HG03442 (cell line): Measurements from ENCODE around the gene ERGIC1.
"Not testable (repeated sequence)": the region's sequence is repeated elsewhere in the genome, so short reads cannot be mapped to it uniquely, and the experiment has no call there.

ENCODE experiments used
- ATAC-seq: cut with Tn5 transposase; IDR thresholded peaks from one replicate; pipeline ENCODE4 v1.9.1; 2021; ENCODE audit warnings: mild to moderate bottlenecking, moderate library complexity; ENCODE audit not compliant: unreplicated experiment

ERGIC1 gene

DNA sequence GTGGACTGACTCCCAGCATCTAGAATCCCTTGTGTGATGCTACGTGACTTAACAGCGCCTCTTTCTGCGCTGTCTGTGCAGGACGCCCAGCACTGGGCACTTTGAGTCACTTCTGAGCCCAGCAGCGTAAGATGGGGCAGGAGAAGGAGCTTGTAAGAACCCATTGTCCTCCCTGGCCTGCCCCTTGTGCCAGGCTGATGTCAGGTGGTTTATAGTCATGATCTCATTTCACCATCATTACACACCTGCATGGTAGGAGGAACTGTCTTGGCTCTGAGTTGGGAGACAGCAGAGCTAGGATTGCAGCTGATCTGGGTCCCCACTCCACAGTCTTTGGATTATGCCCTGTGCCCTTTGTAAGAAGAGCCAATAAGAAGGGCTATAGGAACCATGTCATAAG lies 12.2 kb downstream of the ERGIC1 start:
- no peak for ATAC-seq

DNA sequence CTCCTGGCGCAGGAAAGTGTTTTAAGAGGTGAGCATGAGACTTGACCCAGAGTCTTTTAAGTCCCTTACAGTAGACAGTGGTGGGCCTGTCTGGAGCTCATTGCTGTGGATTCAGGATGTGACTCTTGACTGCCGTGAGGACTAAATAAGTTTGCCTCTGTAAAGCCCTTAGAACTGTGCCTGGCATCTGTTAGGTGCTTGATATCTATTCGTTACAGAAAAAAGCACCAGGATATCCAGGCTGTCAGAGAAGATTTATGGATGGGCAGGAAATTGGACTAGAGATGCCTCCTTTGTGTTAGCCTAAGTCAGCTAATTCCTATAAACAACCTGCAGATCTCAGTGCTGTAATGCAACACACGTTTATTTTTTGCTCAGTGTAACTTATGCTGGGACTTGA lies 12.6 kb downstream of the ERGIC1 start:
- ATAC-seq: no peak

DNA sequence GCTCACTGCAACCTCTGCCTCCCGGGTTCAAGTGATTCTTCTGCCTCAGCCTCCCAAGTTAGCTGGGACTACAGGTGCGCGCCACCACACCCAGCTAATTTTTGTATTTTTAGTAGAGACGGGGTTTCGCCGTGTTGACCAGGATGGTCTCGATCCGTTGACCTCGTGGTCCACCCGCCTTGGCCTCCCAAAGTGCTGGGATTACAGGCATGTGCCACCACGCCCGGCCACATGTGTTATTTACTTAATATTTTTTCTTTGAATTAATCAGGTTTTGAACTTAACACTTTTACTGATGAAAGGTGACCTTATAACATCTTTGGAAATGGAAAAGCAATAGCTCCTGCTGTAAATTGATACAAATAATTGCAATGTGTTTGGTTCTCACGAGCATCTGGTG lies 13.5 kb downstream of the ERGIC1 start:
- ATAC-seq: not testable (repeated sequence)

DNA sequence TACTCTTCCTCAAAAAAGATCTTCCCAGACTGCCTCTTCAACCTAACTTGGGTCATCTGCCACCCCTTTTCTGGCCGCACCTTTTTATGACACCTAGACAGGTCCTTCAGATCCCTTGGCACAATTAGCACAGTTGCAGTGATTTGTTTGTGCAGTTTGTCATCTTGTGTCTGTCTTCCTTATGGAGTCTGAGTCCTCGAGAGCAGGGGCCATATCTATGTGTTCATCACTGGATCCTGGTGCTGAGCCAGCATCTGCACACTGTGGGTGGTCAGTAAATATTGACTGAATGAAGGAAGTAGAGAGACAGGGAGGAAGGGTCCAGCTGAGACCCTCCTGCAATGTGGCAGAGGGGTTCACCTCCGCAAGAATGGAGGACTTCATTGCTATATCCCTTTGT lies 14.4 kb downstream of the ERGIC1 start:
- ATAC-seq: no peak

DNA sequence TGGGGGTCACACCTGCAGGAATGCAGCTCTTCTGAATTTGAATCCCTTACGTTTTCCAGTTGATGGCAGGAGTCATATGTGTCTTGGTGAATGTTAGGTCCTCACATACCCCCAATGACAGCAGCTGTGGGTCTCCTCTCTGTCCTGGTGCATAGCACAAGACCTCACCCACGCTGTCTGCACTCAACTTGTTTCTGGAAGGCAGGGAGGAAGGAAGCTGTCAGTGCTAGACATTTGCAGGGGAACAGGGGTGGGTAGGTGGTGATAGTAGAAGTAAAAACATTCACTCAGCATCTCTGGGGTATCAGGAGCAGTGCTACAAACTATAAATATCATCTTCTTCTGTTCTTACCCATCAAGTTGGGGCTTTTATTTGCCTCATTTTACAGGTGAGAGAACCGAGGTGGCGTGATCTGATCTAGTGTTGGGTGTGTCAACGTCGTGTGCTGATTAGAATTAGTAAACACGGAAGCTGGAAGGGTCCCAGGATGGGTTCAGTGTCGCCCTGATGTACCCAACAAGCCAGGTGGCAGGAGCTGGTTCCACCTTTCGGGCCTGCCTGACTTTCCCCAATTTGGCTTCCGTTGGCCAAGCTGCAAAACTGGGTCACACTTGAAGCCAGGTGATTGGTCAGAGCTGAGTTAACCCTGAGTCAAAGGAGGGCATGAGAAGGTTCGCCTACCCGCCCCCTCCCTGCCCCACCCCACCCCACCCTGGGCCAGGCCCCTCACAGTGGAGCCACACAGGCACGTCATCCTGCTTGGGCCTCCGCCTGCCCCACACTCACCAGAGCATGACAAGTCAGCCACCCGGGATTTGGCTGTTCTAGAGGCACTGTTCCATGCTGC lies 15.8 kb downstream of the ERGIC1 start:
- ATAC-seq: peak; percentile 66

DNA sequence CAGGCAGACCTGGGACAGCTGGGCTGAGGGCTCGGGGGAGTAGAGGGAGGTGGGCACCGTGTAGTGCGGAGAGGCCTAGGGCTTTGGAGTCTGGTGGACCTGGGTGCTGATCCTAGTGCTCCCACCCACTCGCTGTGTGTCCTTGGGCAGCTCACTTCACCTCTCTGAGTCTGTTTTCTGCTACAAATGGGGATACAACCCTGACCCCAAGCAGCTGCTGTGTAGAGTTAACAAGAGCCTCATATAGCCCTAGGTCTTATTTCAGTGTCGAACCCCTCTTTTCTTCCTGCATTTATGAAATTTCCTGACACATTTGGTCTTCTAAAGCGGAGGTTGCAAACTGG lies 16.4 kb downstream of the ERGIC1 start:
- no peak for ATAC-seq

DNA sequence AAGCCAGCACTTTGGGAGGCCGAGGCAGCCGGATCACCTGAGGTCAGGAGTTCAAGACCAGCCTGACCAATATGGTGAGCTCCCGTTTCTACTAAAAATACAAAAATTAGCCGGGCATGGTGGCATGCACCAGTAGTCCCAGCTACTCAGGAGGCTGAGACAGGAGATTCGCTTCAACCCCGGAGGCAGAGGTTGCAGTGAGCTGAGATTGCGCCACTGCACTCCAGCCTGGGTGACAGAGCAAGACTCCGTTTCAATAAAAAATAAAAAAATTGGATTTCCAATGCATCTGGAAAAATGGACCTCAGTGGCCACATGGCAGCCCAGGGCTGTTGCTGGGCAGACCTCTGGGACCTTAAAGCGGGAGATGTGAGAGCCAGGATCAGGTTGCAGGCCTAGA lies 17.2 kb downstream of the ERGIC1 start:
- not testable (repeated sequence) for ATAC-seq

DNA sequence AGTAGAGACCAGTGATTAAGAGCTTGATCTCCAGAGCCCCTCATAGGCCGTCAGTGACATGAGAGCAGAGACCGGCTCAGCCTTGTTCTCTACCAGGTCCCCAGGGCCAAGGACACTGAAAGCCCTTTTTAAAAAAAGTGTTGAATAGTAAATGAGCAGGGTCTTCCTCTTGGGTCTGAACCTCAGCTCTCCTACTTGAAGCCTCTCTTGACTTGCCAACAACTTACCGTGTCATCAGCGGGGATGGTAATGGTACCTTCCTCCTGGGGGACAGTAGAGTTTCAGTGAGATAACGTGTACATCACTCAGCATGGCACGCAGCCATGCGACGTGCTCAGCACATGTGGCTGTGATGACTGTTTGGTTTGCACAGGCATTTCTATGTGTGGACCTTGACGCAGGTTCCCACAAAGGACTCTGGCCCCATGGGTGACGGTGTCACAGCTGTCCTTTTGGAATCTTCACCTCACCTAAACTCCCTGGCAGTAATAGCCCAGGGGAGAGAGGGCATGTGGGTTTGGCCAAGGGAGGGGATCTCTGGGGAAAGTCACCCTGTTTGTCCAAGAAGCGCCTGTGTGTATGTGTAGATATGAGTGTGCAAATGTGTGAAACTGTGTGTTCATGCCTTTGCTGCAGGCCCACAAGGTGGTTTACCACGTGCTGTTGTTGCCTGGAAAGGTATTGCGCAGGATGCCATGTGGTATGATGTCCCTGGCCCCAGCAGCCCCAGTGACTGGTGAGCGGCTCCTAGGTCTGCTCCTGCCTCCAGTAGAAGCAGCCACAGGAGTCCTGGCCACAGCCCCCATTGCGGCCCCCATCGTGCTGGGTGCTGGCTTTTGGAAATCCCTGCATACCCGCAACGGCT lies 18.7 kb downstream of the ERGIC1 start:
- no peak for ATAC-seq

DNA sequence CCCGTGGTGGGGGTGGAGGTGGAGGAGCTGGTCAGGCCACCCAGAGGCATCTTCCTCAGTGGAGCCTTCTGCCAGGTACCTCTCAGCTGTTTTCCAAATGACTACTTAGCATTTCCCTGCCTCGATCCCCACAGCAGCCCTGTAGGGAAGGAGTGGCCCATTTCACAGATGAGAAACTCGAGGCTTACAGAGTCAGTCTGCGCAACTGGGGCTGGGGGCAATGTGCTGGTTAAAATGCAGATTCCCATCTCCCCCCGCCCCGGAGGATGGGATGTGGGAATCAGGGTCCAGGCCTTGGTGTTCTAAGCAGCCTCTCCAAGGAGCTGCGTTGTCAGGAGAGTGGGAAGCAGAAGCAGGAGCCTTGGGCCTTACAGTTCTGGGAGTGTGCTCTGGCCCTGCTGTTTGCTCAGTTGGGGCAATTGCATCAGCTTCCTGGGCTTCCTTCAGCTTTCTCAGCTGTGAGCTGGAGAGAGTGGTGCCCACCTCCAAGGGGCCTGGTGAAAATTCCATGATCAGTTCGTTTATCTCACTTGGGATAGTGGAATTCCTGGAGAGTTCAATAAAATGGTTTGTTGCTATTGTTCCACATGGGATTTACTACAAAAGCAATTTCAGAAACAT lies 19.4 kb downstream of the ERGIC1 start:
- no peak for ATAC-seq

DNA sequence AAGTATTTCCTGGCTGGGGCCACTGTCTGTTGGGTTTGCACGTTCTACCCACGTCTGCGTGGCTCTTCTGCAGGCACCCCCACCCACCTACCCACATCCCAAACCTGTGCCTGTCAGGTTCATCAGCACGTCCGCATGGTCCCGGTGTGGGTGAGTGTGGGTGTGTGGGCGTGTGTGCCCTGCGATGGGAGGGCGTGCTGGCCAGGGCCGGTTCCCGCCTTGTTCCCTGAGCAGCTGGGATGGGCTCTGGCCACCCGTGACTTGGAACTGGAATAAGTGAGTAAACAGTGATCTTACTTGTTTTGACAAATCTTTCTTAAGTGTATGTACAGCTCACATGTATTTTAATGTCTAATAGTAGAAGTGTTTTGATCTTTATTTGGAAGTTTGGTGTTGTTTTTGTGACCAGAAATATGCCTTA lies 20.4 kb downstream of the ERGIC1 start:
- no peak for ATAC-seq

DNA sequence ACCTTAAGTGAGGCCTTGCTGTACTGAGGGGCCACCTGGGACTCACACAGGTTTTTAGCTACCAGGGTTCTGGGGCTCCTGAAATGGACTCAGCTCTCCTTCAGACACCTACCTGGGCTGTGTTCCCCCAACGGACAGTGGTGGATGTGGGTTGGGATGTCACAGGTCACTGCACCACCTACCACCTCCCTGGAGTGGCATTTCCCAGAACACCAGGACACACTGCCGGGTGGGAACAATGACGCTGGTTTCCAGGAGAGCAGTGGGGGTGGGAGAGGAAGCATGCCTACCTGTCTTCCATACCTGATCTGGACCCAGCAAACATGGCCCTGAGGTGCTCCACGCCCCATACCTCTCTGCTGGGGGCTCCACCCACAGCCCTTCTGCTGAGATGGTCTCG lies 20.9 kb downstream of the ERGIC1 start:
- ATAC-seq: no peak

DNA sequence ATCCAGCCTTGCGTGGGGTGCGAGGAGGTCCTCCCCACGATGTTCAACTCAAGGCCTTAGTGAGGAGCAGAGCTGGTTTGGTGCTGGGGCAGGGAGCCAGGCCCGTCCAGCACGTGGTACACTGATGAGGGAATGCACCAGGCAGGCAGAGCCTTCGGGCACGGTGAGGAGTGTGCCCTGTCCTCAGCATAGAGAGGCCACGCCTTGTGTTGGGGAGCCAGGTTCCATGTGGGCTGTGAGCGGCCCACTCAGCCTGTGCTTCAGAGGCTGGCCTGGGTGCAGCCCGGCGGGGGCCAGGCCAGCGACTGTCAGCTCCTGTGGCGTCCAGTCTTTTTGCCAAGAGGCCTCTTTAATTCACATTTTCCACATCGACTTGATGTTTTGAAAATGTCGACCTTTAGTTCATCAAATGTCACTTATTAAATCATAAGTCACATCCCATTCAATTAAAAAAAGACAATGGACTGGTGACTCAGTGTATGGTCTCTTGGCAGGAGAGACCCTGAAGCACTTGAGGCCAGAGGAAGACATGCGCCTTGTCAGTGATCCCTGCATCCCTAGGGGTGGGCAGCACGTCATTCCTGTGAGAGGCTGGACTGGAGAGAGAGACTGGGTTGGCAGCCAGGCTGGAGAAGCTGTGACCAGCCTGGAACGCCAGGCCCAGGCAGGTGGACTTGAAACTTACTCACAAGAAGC lies 21.7 kb downstream of the ERGIC1 start:
- ATAC-seq: no peak

DNA sequence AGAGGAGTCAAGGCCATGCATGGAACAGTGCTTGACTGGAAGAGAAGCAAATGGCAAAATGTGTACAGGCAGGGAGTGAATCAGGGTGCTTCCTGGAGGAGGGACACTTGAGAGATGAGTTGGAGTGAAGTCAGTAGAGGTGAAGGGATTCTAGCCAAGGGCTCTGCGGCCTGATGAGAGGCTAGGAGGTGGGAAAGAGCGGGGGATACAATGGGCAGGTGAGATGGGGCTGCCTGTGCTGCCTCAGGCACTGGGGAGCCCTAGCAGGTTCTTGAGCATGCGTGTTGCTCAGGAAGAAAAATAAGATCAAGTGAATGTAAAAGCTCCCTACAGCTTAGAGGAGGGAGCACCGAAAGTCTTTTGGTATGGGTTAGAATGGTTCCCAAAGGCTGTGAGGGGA lies 22.3 kb downstream of the ERGIC1 start:
- no peak for ATAC-seq

DNA sequence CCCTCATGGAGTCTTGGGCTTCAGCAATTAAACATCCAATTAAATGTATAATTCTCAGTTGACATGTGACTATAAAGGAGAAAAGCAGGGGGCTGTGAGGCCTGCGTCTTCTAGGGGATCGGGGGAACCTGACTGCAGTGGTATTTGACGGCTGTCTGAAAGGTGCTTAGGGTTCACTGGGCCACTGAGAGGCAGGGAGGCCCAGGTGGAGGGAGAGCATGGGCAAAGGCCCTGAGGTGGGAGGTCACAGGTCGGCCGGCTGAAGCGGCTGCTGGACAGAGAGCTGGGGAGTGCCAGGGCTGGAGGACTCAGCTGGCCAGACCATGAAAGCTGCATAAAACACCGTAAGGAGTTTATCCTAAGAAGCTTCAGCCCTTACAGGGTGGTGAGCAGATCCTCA lies 23.9 kb downstream of the ERGIC1 start:
- no peak for ATAC-seq

DNA sequence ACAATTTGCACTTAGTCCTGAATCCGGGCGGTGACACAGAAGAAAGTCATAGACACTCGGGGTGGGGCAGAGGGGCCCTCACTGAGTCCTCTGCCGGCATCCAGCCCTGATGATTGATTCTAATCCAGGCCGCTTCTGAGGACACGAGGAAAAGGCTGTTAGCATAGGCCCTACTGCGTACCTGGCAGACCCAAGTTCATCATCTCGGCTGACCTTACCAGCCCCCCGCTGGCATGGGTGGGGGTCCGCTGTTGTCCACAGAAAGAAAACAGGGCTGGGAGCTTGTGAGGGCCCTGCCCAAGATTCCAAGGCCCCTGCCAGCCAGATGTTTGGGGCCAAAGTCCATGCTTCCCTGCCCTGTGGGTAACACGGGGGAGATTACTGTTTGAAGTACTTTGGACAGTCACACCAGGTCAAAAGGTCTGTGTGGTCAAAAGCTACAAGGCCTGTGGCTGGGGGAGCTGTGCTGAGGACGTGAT lies 24.5 kb downstream of the ERGIC1 start:
- no peak for ATAC-seq

DNA sequence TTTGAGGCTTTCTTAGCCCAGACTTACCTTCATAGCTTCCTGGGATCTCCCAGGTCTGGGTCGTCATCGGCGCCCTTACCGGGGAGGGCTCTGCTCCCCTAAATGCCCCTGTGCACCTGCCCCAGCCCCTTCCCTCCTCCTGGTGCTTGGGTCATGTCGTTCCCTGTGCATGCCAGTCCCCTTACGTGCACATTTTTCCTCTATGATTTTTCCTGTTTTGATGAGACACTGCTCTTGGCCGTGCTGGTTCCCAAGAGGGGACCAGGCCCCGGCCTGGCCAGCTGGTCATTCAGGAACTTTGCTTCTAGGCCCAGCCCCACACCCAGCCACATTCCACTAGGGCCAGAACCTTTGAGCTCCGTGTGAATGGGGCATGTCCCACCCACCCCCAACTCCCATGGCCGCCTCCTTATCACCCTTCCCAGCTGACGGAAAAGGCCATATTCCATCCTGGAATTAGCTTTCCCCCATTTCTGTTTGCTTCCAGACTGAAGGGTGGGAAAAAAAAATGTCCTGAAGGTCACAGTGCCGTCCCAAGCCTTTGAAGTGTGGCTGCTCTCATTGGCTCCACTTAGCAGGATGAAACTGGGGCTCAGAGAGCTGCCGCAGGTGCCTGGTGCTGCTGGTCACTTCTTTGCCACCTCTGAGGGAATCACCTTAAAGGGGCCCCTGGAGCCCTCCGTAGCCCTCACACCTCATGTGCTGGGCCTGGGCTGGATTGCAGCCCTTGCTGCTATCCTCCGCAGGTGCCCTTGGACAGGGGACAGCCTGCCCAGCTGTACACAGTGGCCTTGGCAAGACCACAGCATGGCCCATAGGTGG lies 25.1 kb downstream of the ERGIC1 start:
- ATAC-seq: no peak

DNA sequence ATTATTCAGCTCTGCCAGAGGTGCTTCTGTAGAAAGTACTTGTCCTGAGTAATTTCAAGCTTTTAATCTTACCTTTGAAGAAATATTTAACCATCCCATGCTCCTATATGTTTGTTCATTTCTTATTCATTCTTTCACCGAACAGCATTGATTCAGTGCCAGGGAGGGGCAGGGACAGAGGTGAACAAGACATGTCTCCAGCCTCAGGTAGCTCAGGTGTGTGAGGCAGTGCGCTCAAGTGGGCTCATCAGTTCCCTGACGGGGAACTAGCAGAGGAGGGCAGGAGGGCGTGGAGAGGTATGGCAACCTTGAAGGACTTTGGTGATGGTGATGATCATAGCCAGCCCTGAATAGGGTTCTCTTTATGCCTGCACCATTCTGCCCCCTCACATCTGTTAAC lies 25.9 kb downstream of the ERGIC1 start:
- no peak for ATAC-seq

DNA sequence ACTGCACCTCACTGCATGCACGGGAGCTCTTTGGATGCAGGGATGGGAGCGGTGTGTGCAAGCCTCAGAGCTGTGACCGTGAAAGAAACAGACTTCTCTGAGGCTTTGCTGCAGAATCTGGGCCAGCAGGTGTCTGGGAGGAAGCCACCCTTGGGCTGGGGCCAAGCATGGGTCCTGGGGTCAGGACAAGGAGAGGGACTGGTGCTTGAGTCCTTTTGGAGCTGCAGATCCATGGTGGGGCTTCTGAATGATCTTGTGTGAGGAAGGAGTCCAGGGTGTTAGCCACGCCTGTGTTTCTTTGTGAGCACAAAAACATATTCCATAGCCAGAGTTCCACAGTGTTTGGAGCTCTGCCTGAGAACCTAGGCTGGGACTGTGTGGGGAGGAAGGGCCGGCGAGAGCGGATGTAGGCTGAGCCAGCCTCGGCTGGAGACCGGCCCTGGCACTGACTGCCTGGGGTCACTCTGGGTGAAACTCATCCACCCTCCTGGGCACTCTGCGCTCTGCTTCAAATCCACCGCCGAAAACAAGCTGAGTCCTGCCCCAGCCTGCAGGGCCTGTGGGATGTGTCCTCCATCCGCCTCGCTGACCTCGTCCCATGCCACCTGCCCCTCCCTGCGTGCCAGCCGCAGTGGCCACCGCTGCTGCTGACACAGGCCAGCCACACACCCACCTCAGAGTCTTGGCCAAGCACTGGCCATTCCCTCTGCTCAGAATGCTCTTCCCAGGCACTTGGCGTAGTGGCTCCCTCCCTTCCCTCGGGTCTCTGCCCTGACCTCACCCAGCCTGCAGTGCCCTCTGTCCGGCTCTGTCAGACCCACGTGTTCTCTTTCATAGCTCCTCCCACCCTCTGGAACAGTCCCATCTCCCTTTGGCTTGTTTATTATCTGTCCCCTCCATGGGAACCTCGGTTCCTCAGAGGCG lies 26.7 kb downstream of the ERGIC1 start:
- no peak for ATAC-seq

DNA sequence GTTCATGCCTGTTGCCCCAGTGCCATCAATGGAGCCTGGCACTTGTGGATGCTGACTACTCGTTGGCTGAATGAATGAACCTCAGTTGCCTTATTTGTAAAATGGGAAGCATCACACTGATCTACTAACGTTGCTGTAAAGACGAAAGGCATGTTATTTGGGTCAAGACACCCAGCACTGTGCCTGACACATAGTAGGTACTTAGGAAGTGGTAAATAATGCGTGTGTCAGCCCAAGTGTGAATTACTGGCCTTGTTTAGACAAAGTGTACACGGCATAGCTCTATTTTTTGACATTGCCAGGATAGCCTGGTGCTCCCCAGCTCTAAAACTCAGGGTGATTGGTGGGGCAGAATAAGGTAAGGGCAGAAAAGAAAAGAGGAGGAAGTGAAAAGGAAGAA lies 27.4 kb downstream of the ERGIC1 start:
- no peak for ATAC-seq
